Dermis blood vessel endothelial cell (primary cell): ENCODE measurements around the gene SLC14A1. TPM values are rescaled to one million over a fixed set of nuclear protein-coding genes. Genes with fewer than 3 reads are reported as not detected.
"Not testable (repeated sequence)": the region's sequence is repeated elsewhere in the genome, so short reads cannot be mapped to it uniquely, and the experiment has no call there.

Experiments
- DNase-seq: peaks from one replicate; pipeline ENCODE4 v3.0.0; 2010
- total RNA-seq: library from RNA; depleted of rRNA; stranded (reverse); fragments of >200 nt; gene quantifications from 2 replicates; pipeline ENCODE4 v1.2.3, GENCODE V29; 2014

The SLC14A1 gene
- total RNA-seq, 1 donor from 2014 or later: not detected

DNA sequence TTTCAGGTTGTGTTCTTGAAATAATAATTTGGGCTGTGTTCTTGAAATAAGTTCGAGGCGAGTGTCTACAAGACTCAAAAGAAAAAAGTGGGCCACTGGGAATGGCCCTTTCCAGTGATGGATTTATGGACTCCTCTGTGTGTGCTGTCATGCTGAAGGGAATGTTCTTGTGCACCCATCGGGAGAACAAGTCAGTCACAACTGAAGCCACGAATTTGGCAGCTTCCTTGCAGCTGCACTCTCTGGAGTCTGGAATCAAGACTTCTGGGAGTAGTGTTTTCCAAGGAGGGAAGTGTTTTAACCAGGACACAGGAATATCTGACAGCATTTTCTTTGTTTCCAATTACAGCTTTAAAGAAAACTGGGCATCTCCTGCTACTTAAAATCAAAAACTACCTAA lies 620 bp downstream of the SLC14A1 start:
- no peak for DNase-seq

GRCh38 chr18:45725336-45725735 lies 1.4 kb downstream of the SLC14A1 start:
- DNase-seq: no peak

DNA sequence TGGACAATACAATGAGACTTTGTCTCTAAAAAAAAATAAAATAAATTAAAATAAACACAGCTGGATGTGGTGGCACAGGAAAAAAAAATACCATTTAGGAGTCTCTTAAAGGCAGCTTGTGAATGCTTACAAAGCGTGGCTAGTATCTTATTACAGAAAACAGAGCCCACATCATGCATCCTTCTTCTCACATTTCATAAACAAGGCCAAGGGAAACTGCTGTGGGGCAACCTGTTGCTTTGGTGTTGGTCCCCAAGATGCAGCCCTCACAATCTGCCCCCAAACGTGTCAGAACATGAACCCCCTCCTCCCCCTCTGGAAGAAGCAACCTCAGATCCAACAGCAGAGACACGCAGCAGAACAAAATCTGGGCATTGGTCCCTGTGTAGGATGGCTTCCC lies 2.6 kb downstream of the SLC14A1 start:
- DNase-seq: no peak

- no peak for DNase-seq
Observed at GRCh38 chr18:45727068-45727467, 3.1 kb downstream of the SLC14A1 start.

DNA sequence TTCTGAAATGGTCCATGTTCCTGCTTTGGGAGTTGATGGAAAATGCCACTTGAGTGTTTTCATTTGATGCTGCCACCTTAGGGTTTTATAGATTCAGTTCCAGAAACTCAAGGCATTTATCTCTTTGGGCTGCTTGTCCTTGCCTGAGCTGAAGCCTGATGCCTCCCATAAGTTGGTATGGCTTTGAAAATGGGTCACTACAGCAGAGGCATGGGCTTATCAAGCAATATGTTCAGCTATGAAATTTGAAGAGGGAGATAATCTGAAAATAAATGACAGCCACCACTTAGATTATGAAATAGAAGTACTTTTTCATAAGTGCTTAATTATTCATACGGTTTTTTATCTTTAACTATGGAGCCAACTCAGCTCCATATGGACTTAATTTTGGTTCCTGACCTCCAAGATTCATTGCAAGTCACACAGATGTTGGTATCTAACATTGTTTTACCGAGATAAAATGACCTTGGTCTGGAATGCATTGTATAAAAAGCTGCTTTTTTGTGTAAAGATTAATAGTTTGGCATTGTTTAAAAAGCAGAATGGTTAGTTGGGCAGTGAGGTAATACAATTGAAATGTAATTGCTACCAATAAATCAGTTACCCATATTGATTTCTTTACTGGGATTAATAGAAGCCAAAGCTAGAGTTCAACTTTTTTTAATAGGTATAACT lies 4.5 kb downstream of the SLC14A1 start:
- DNase-seq: no peak

DNA sequence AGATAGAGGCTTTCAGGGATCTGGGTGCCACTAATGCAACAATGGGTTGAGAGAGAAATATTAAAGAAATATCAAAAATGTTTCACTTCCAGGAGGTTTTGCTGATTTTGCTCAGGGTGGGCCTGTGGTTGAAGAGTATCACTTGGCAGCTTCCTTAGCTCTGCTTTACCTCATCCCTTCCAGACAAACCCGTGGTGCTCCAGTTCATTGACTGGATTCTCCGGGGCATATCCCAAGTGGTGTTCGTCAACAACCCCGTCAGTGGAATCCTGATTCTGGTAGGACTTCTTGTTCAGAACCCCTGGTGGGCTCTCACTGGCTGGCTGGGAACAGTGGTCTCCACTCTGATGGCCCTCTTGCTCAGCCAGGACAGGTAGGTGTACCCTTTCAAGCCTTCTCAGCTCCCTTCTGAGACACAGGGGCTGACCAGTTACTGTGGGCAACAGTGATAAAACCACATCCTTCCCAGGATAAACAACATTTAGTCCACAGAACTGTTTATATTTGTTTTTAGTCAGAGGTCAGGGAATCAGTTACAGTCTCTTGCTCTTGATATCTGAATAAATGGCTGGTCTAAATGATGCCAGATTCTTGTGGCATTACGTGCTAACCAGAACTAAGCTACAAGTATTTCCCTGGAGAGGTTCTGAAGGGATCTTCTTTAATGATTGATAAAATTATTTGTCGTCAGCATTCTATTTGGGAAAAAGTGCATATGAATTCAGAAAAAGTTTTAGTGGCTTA lies 7.0 kb downstream of the SLC14A1 start:
- no peak for DNase-seq

DNA sequence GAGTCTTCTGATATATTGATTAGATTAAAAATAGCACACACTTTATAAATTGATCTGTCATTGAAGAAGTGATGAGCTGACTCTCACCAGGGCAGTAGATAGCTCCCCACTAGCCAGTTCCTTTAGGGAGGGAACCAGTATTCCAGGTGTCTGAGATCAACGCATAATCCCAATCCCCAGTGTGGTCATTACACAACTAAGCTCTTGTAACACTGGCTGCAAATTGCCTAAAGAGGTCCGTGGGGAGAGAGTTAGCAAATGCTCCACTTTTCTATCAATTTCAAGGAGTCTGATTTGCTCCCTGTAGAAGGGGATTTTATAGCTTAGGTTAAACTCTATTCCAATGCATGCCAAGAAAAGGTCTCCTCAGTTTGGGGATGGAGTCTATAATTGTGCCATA lies 7.7 kb downstream of the SLC14A1 start:
- no peak for DNase-seq

DNA sequence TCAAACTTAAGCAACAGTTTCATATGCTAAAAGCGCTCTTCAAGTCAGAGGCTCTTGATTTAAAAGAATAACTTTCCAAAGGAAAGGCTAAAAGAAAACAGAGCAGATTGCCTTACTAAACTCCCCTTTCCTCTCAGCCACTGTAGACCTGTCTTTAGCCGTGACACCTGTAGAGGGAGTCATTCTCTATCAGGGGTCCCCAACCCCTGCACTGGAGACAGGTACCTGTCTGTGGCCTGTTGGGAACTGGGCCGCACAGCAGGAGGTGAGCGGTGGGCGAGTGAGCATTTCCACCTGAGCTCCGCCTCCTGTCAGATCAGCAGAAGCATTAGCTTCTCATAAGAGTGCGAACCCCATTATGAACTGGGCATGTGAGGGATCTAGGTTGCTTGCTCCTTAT lies 9.6 kb downstream of the SLC14A1 start:
- DNase-seq: no peak

DNA sequence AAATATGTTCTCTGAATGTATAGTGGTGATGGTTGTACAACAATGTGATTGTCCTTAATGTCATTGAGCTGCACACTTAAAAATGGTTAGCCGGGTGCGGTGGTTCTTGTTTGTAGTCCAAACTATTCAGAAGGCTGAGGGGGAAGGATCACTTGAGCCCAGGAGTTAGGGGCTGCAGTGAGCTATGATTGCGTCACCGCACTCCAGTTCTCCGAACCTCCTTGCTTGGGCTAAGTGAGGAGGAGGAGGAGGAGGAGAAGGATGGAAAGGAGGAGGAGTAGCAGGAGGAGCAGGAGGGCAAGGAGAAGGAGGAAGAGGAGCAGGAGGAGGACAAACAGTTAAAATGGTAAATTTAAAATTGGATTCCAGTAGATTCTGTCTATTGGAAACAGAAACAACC lies 10.5 kb downstream of the SLC14A1 start:
- no peak for DNase-seq

DNA sequence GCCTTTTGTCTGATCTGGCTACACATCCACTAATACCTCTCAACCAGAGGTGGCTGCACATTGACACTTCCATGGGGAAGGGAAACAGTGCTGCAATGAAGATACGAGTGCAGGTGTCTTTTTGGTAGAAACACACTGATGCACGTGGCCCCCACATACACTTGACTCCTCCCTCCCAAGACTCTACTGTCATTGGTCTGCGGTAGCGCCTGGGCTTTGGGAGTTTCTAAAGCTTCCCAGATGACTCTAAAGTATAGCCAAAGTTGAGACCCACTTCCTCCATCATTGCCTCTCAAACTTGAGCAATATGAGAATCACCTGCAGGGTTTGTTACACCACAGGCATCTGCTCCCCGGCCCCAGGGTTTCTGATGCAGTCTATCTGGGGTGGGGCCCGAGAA lies 11.0 kb downstream of the SLC14A1 start:
- no peak for DNase-seq

GRCh38 chr18:45738660-45739059 lies 14.7 kb downstream of the SLC14A1 start:
- peak; percentile 9 for DNase-seq

- DNase-seq: no peak
Observed at GRCh38 chr18:45739268-45739667, 15.3 kb downstream of the SLC14A1 start.

- no peak for DNase-seq
Observed at GRCh38 chr18:45739848-45740247, 15.9 kb downstream of the SLC14A1 start.

GRCh38 chr18:45741056-45741455 lies 17.1 kb downstream of the SLC14A1 start:
- DNase-seq: no peak

DNA sequence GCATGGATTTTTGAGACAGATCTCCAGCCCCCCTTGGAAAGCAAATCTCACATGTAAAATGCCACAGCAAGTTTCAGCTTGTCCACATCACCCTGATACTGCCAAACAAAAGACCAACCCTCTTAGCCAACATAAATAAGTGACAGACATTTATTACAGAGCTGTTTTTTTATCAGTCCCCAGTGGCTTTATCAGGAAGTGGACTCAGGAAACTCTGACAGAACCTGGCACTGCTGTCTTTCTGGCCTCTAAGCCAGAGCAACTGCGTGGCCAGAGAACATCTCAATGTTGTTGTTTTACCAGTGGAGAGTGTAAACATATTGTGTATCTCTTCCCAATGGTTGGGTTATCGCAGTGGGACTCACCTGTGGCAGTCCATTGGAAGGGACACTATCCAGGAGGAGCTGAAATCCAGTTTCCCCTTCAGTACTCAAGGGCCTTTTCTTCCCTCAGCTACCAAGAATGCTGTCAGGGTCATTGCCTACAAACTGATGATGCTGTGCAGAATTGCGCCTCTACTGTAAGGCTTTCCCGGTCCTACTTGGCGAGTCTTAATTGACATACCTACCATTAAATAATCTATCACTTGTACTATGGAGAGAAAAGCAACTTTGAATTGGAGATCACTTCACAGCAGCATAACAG lies 22.0 kb downstream of the SLC14A1 start:
- peak; percentile 30 for DNase-seq

- no peak for DNase-seq
Observed at GRCh38 chr18:45748501-45748900, 24.5 kb downstream of the SLC14A1 start.

DNA sequence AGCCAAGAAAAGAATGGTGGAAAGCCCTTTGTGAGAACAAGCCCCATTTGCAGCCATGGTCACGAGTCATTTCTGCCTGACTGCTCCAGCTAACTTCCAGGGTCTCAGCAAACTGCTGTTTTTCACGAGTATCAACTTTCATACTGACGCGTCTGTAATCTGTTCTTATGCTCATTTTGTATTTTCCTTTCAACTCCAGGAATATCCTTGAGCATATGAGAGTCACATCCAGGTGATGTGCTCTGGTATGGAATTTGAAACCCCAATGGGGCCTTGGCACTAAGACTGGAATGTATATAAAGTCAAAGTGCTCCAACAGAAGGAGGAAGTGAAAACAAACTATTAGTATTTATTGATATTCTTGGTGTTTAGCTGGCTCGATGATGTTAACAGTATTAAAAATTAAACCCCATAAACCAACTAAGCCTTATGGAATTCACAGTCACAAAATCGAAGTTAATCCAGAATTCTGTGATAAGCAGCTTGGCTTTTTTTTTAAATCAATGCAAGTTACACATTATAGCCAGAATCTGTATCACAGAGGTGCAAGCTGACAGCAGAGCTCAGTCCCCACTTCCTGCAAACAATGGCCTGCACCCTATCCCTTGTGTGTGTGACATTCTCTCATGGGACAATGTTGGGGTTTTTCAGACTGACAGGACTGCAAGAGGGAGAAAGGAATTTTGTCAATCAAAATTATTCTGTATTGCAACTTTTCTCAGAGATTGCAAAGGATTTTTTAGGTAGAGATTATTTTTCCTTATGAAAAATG lies 26.1 kb downstream of the SLC14A1 start:
- no peak for DNase-seq

GRCh38 chr18:45751766-45752165 lies 27.8 kb downstream of the SLC14A1 start:
- DNase-seq: no peak

- DNase-seq: no peak
Observed at GRCh38 chr18:45752681-45753080, 28.7 kb downstream of the SLC14A1 start.

GRCh38 chr18:45753286-45753685 lies 29.3 kb downstream of the SLC14A1 start:
- no peak for DNase-seq

GRCh38 chr18:45755934-45756333 lies 32.0 kb downstream of the SLC14A1 start:
- DNase-seq: peak; percentile 98

DNA sequence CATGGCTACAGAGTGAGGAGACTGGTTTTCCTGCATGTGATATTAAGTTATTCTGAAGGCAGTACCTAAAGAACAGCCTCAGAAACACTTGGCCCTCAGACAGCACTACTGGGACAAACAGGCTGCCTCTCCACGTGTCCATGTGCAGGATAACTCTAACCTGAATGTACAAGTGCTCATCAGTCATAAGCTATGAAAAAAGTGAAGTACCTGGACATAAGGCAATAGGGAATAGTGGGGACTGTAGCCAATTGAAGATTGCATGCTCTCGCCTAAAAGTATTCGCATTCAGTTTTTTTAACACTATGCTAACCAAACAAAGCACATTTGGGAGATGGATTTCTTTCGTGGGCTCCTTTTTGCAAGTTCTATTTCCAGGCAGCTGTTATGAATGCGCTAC lies 33.0 kb downstream of the SLC14A1 start:
- DNase-seq: no peak

DNA sequence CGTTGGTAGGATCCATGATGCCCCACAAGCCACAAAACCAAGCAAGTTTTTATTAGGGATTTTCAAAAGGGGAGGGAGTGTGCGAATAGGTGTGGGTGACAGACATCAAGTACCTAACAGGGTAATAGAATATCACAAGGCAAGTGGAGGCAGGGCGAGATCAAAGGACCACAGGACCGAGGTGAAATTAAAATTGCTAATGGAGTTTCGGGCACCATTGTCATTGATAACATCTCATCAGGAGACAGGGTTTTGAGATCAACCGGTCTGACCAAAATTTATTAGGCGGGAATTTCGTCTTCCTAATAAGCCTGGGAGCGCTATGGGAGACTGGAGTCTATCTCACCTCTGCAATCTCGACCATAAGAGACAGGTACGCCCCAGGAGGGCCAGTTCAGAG lies 33.7 kb downstream of the SLC14A1 start:
- DNase-seq: not testable (repeated sequence)
